Peyer's patch (tissue), 4 donors: ENCODE measurements around the gene NEURL1B.

ENCODE experiments used
- POLR2A ChIP-seq, 2 donors: fragments of 450-650 bp; IDR thresholded peaks; one replicate each; pipeline ENCODE4 v1.5.1; 2017; ENCODE audit warnings: antibody characterized with exemption in 2 of 2, mild to moderate bottlenecking in 2 of 2, moderate library complexity in 2 of 2
- TF ChIP-seq, protein P1 (sequence below), 6 experiments: fragments of 450-650 bp in 4 of 6; fragments of 200-600 bp in 2 of 6; sonication (generic) in 1 of 6; IDR thresholded peaks; one replicate each; pipeline ENCODE4 v1.5.1; 2017 to 2019; ENCODE audit warnings: antibody characterized with exemption in 6 of 6, mild to moderate bottlenecking in 3 of 6, moderate library complexity in 1 of 6

DNA sequence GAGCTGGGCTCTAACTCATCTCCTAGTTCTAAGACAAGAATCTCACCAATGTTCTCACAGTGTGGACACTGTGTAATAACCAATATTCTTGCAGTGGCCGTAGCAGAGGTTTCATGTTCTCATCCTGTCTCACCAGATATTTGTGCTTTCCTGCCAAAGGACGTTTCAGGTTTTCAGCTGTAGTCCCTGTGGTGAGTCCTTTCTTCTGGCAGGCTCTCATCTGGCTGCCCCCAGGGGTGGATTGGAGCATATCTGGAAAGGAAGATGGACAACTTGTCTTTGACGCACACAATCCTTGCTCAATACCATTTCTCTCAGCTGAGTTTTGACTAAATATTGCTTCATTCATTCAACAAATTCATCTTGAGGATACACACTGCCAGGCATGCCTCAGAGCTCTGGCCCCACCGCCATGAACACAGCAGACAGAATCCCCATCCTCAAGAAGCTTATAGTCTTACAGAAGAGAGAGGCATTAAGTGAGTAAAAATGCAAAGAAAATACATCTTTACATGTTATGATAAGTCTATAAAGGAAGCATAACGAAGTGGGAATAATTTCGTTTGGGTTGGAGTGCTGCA is 33.8 kb upstream of the NEURL1B start:
- TF ChIP-seq, protein P1, sequence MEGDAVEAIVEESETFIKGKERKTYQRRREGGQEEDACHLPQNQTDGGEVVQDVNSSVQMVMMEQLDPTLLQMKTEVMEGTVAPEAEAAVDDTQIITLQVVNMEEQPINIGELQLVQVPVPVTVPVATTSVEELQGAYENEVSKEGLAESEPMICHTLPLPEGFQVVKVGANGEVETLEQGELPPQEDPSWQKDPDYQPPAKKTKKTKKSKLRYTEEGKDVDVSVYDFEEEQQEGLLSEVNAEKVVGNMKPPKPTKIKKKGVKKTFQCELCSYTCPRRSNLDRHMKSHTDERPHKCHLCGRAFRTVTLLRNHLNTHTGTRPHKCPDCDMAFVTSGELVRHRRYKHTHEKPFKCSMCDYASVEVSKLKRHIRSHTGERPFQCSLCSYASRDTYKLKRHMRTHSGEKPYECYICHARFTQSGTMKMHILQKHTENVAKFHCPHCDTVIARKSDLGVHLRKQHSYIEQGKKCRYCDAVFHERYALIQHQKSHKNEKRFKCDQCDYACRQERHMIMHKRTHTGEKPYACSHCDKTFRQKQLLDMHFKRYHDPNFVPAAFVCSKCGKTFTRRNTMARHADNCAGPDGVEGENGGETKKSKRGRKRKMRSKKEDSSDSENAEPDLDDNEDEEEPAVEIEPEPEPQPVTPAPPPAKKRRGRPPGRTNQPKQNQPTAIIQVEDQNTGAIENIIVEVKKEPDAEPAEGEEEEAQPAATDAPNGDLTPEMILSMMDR (IDR thresholded peaks at IDR 0.05): no peak
- no peak for TF ChIP-seq POLR2A (IDR thresholded peaks at IDR 0.05)
